Astrocyte of the cerebellum (primary cell): ENCODE results near the gene CPM.
"Not testable (repeated sequence)": the region's sequence is repeated elsewhere in the genome, so short reads cannot be mapped to it uniquely, and the experiment has no call there.

ENCODE experiments used
- DNase-seq: peaks from one replicate; pipeline ENCODE4 v3.0.0-alpha.2; 2011; ENCODE audit warnings: low read depth
- H3K4me3 ChIP-seq: 2 replicates; pipeline ENCODE4 v1.5.1; 2011; ENCODE audit warnings: mild to moderate bottlenecking, low read depth, low read length, moderate library complexity
- CTCF ChIP-seq: IDR thresholded peaks from 2 replicates; pipeline ENCODE4 v1.5.1; 2012; ENCODE audit warnings: low read length, low read depth, moderate library complexity, mild to moderate bottlenecking; ENCODE audit errors: missing control alignments
- in situ Hi-C: cut with HindIII; loops from 2 replicates; pipeline ENCODE4 v1.10.0; 2017; ENCODE audit warnings: low sequenced_read_pairs

CPM gene

GRCh38 chr12:68812553-68813241, 120.3 kb downstream of the CPM start:
- in situ Hi-C loops = no loop called here

GRCh38 chr12:68811573-68811972, 121.4 kb downstream of the CPM start:
- DNase-seq, in situ Hi-C loops: not testable (repeated sequence)
- H3K4me3 ChIP-seq = peak overlapping the region; percentile 11

More at GRCh38 chr12:68812553-68813241, 120.3 kb downstream of the CPM start:
- no peak for TF ChIP-seq CTCF
- no peak for DNase-seq
- peak overlapping the region; percentile 3 for H3K4me3 ChIP-seq

DNA sequence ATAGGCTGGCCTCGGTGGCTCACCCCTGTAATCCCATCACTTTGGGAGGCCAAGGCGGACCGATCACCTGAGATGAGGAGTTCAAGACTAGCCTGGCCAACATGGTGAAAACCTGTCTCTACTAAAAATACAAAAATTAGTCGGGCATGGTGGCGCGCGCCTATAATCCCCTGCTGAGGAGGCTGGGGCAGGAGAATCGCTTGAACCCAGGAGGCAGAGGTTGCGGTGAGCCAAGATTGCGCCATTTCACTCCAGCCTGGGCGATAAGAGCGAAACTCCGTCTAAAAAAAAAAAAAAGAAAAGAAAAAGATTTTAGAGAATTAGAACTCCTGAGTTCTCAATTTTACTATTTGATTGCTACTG, 123.0 kb downstream of the CPM start:
- peak overlapping the region; percentile 98 for H3K4me3 ChIP-seq
- in situ Hi-C loops, DNase-seq: not testable (repeated sequence)

GRCh38 chr12:68809190-68810026, 123.6 kb downstream of the CPM start:
- in situ Hi-C loops = no loop called here
- no peak for TF ChIP-seq CTCF
- peak overlapping the region; percentile 98 for H3K4me3 ChIP-seq
- DNase-seq = no peak

DNA sequence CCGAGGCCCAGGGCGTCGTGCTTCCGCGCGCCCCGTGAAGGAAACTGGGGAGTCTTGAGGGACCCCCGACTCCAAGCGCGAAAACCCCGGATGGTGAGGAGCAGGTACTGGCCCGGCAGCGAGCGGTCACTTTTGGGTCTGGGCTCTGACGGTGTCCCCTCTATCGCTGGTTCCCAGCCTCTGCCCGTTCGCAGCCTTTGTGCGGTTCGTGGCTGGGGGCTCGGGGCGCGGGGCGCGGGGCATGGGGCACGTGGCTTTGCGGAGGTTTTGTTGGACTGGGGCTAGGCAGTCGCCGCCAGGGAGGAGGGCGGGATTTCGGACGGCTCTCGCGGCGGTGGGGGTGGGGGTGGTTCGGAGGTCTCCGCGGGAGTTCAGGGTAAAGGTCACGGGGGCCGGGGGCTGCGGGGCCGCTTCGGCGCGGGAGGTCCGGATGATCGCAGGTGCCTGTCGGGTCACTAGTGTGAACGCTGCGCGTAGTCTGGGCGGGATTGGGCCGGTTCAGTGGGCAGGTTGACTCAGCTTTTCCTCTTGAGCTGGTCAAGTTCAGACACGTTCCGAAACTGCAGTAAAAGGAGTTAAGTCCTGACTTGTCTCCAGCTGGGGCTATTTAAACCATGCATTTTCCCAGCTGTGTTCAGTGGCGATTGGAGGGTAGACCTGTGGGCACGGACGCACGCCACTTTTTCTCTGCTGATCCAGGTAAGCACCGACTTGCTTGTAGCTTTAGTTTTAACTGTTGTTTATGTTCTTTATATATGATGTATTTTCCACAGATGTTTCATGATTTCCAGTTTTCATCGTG, 124.4 kb downstream of the CPM start:
- in situ Hi-C loops = no loop called here
- no peak for TF ChIP-seq CTCF
- peak overlapping the region; percentile 98 for H3K4me3 ChIP-seq
- DNase-seq = peak; percentile 78

- in situ Hi-C loops = no loop called here
- peak within 1 kb of the TSS; percentile 98 for H3K4me3 ChIP-seq
- peak; percentile 81 for TF ChIP-seq CTCF
- DNase-seq = peak; percentile 60
Observed at GRCh38 chr12:68807576-68808387, 125.2 kb downstream of the CPM start, which contains the start of gene MDM2. Gene MDM2, plus strand, starts transcription at chr12:68808177. Its CDS starts 301 bp downstream, at chr12:68808478.

- H3K4me3 ChIP-seq = peak overlapping the region; percentile 98
- DNase-seq, in situ Hi-C loops: not testable (repeated sequence)
Observed at GRCh38 chr12:68807274-68807575, 125.7 kb downstream of the CPM start.
